Coronary artery (tissue), 2 donors: ENCODE results near the gene FAM9A.

Experiments
- DNase-seq: peaks from one replicate; pipeline ENCODE4 v3.0.0-alpha.2; 2017; ENCODE audit warnings: low spot score
- H3K27ac ChIP-seq, 2 donors: fragments of 200-600 bp; sonication (generic); one replicate each; pipeline ENCODE4 v1.5.1; 2016 to 2019
- H3K4me3 ChIP-seq: fragments of 200-600 bp; sonication (generic); 2 replicates; pipeline ENCODE4 v1.5.1; 2016; ENCODE audit warnings: mild to moderate bottlenecking, moderate library complexity
- CTCF ChIP-seq: fragments of 200-600 bp; sonication (generic); IDR thresholded peaks from one replicate; pipeline ENCODE4 v1.5.1; 2019; ENCODE audit warnings: antibody characterized with exemption

The FAM9A gene

GRCh38 chrX:8755116-8755515 lies 46.1 kb downstream of the FAM9A start:
- no peak overlapping the region for H3K4me3 ChIP-seq
- no peak overlapping the region for H3K27ac ChIP-seq
- DNase-seq = no peak
- no peak for TF ChIP-seq CTCF

GRCh38 chrX:8749697-8750096 lies 51.5 kb downstream of the FAM9A start:
- TF ChIP-seq CTCF = no peak
- no peak for DNase-seq

GRCh38 chrX:8748855-8749254 lies 52.3 kb downstream of the FAM9A start:
- no peak for DNase-seq

More at GRCh38 chrX:8749697-8750096, 51.5 kb downstream of the FAM9A start:
- Histone ChIP-seq H3K27ac (no peak overlapping the region), H3K4me3 (no peak overlapping the region)

GRCh38 chrX:8743126-8743732 lies 58.0 kb downstream of the FAM9A start:
- Histone ChIP-seq H3K4me3 (no peak overlapping the region), H3K27ac (no peak overlapping the region)
- no peak for DNase-seq
- no peak for TF ChIP-seq CTCF

More at GRCh38 chrX:8748855-8749254, 52.3 kb downstream of the FAM9A start:
- H3K4me3 ChIP-seq = no peak overlapping the region
- TF ChIP-seq CTCF = peak; percentile 13
- no peak overlapping the region for H3K27ac ChIP-seq

- DNase-seq = no peak
- TF ChIP-seq CTCF = no peak
- H3K27ac ChIP-seq = no peak overlapping the region
Measured at GRCh38 chrX:8741981-8742380, 59.2 kb downstream of the FAM9A start.

More at GRCh38 chrX:8741981-8742380, 59.2 kb downstream of the FAM9A start:
- H3K4me3 ChIP-seq = no peak overlapping the region
